NCI-H748 treated with DMSO at 0.1 percent for 48 hours (cell line): Measurements from ENCODE around the gene PKD1L1.

Source experiments
- DNase-seq: peaks from one replicate; lab custom pipeline; 2025; lab: John Stamatoyannopoulos, UW

Gene PKD1L1

GRCh38 chr7:47792521-47793121 is 155.6 kb downstream of the PKD1L1 start:
- DNase-seq: no peak

DNA sequence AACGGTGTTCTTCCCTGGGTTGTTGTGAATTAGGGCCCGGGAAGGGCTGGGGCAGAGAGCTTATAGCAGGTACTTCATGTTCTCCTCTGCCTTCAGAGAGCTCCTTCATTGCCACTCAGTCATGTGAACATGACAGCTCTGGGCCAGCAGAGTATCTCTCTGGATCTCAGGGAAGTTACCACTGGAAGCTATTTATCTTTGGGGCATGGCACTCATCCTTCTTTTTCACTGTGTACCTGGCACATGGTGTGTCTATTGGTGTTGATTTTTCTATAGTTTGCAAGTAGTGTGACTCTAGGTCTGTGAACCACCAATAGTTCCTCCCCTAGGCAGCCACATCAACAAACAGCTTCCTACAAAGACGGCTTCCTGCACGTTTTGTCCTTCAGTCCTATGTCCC is 156.6 kb downstream of the PKD1L1 start:
- DNase-seq: no peak

DNA sequence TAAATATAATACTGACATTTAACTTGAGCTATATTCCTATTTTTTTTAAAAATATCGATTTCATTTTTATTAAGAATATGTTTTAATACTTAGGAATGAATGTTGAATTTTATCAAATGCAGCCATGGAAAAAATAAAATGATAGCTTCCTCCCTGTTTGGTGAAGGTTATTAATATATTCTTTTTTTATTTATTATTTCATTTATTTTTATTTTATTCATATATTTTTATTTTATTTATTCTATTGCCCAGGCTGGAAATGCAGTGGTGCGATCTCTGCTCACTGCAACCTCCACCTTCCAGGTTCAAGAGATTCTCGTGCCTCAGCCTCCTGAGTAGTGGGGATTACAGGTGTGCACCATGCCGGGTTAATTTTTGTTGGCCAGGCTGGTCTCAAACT is 160.2 kb downstream of the PKD1L1 start:
- no peak for DNase-seq

DNA sequence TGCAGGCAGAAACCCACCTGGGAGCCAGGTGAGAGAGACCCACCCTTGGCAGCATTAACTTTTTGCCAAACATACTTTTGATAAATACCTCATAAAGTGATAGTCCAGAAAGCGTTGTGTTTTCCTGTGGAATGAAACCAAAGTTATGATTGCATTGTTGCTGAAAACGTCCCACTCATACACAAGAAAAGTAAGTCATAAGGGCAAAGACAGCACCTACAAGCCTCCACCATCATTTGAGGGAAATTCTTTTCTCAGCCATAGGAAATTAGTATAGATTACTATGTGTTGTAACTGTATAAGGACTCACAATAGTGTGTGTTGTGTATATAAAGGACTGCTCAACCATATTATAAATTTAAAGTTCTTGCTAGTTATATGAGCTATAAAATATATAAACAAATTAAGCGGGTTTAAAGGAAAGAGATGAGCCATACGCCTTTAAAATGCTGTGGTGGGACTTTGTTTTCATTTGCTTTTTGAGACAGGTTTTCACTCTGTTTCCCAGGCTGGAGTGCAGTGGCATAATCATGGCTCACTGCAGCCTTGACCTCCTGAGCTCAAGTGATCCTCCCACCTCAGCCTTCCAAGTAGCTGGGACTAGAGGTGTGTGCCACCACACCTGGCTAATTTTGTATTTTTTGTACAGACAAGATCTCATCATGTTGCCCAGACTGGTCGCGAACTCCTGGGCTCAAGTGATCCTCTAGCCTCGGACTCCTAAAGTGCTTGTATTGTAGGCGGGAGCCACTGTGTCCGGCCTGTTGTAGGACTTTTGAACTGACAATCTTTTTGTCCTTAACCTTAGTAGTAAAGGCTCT is 160.8 kb downstream of the PKD1L1 start:
- DNase-seq: no peak

DNA sequence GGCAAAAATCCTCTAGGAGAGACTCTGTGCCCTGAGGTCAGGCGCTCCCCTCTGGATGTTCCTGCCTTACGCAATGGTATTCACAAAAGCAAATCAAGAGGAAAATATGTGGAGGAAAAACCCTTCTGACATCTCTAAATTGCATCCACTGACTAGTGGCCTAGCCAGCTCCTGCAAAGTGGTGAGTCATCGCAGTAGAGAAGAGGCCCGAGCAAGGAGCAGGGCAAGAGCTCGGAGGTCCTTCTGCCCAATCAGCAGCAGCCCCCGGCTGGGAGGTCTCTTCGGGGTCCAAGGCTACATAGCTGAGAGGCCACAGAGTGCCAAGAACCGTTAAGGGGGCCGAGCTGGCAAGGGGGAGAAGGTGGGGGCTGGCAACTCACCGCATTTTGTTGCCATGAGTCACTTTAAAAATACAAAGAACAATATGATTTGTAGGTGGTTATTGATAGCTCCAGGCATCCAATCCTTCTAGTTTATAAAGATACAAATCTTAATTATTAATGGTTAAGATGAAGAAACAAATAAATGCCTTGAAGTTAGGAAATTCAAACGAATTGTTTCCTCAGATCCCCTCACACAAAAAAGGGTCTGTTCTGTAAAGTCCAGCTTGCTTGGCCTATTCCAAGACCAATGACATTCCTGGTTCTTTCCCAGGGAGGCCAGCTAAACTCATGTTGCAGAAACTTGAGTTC is 161.6 kb downstream of the PKD1L1 start:
- no peak for DNase-seq

- DNase-seq: no peak
Measured at GRCh38 chr7:47785923-47786556, 162.2 kb downstream of the PKD1L1 start.

GRCh38 chr7:47783456-47784223 is 164.6 kb downstream of the PKD1L1 start:
- DNase-seq: no peak

DNA sequence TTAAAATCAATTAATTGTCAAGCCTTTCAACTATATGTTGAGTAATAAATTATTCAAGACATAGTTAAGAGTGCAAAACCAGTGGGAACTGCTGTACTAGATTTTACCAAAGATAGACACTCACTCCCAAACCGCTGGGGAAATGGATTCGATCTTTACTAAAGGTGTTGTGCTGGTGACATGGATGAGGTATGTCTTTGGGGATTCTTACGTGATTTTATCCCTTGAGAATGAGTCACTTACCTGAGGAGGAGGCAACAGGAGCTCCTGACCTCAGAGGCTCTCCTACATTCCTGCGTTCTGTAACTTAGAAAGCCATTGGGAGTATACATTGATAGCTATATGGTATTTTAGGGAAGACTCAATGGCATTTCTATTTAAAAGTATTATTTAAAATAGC is 165.5 kb downstream of the PKD1L1 start:
- DNase-seq: no peak

DNA sequence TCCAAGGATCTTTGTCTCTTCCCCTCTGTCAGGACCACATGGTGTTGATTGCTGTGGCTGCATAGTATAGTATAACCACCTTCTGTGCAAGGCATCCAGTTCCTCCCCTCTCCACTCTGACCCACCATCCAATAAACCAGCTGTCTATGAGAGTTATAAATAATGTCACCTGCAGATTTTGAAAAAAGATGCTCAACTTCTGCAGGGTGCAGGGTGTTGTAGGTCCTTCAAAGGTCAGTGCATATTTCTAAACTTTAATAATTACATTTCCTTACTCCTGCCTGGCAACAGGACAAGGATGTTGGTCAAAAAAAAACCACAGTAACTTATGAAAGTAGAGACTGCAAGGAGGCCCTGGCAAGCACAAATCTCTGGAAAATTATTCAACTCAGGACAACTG is 166.2 kb downstream of the PKD1L1 start:
- DNase-seq: no peak

- no peak for DNase-seq
Measured at GRCh38 chr7:47780555-47780954, 167.7 kb downstream of the PKD1L1 start.

GRCh38 chr7:47779341-47779771 is 168.9 kb downstream of the PKD1L1 start:
- no peak for DNase-seq

- peak; percentile 22 for DNase-seq
Measured at GRCh38 chr7:47778153-47778661, 170.1 kb downstream of the PKD1L1 start.

DNA sequence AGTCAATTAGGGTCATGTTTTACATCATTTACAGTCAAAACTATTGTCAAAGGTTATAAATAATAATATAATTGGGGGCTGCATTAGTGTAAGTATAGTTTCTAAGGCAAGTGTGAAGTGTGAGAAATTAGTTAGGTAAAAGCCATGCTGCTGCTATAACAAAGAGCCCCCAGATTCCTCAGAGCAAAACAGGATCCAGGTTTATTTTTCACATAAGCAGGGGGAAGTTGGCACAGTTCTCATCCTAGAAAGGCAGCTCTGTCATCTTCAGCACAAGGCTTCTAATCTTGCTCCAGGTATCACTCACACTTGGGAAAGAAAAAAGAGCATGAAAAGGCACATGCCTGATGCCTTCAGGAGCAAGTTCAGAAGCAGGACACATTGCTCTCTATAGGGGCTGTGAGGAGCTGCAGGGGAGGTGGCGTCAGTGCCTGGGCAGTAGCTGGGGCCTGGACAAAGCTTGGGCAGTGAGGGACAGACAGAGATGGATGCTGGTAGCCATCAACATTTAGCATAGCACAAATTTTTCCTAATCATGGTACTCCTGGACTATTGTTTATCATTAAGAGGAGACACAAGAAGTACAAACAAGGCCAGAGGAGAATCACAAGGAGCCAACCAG is 170.6 kb downstream of the PKD1L1 start:
- no peak for DNase-seq

- no peak for DNase-seq
Measured at GRCh38 chr7:47776335-47776734, 171.9 kb downstream of the PKD1L1 start.

DNA sequence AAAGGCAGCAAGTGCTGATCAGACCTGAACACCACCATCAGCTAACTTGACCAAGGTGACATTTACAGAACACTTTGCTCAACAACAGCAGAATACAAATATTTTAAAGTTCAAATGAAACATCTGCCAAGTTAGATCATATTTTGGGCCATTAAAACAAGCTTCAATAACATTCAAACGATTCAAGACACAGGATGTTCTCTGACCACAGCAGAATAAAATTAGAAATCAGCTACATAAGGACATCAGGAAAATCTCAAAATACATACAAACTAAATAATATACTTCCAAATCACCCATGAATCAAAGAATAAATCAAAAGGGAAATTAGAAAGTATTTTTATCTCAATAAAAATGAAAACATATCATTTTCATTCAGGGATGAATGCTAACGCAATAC is 173.0 kb downstream of the PKD1L1 start:
- no peak for DNase-seq

DNA sequence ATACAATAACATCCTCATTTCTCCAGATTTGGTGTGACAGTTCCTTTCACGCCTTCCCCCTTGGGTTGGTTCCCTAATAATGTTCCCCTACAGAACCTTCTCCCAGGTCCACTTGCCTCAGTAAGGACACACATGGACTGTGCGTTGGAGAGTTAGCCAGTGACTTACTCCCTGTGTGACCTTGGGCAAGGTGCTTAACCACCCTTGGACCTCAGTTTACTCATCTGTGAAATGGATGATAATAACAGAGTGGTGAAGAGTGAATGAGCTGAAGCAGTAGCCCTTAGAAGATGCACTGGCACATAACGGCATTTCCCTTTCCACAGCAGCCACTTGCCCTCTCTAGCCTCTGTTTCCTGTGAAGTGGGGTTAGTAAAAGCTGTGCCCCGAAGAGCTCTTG is 175.8 kb downstream of the PKD1L1 start:
- no peak for DNase-seq

DNA sequence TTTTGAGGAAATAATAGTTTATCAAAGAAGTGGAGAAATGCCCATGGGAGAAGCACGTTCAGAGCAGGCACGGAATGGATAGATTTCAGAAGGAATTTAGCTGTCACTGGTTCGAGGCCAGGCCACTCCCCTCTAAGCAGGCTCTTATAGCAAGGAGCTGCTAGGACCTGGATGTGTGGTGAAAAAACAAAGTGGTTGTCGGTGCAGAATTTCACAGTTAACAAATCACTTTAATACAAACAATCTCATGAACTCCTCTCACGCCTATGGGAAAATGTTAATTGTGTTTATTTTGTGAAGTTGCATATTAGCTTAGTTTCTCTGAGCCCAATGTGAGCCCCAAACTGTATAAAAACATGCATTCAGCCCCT is 176.3 kb downstream of the PKD1L1 start:
- no peak for DNase-seq

- DNase-seq: no peak
Measured at GRCh38 chr7:47771336-47771989, 176.8 kb downstream of the PKD1L1 start.

- DNase-seq: no peak
Measured at GRCh38 chr7:47766126-47766525, 182.1 kb downstream of the PKD1L1 start.

DNA sequence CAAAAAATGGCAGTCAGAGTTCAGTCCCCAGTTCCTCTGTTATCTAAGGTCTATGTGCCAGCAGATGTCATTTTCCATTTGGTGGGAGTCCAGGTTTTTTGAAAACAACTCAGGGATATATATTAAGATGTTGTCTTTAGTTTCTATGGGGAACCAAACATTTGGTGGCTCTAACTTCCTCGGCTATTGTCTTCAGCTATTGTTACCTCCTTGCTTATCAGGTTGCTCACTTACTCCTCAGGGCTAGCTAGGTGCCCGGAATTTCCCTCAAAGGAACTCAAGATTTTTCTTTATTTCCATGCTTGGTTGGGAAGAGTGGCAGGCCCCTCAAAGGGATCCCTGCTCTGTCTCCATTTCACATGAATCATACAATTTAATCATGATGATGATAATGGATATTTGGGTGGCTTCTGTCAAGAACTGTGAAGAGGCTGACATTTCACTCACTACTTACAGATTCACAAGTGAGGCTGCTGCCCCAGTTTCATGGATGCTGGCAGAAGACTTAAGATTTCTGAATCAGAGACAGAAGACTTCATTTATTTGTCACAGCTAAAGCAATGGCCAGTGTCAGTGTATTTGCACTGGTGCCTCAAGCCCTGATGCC is 182.8 kb downstream of the PKD1L1 start:
- no peak for DNase-seq
